MM.1S (cell line): ENCODE data around the gene TGFBR3.

Source experiments
- DNase-seq: peaks from one replicate; pipeline ENCODE4 v3.0.0-alpha.2; 2015
- H2AFZ ChIP-seq: fragments of 300-600 bp; sonication (generic); 2 replicates; pipeline ENCODE4 v1.6.0; 2016; ENCODE audit warnings: antibody characterized with exemption, low read length
- H3F3A ChIP-seq: fragments of 300-600 bp; sonication (generic); 2 replicates; pipeline ENCODE4 v1.6.1; 2016; ENCODE audit warnings: mild to moderate bottlenecking, antibody characterized with exemption, low read length, moderate library complexity, mixed read lengths; ENCODE audit not compliant: insufficient read depth
- H3K27ac ChIP-seq: fragments of 300-600 bp; sonication (generic); 2 replicates; pipeline ENCODE4 v1.5.1; 2016; ENCODE audit warnings: mild to moderate bottlenecking, low read length
- H3K27me3 ChIP-seq: fragments of 300-600 bp; sonication (generic); replicated peaks from 2 replicates; pipeline ENCODE4 v1.6.0; 2016; ENCODE audit warnings: low read length; ENCODE audit not compliant: insufficient read depth
- H3K36me3 ChIP-seq: fragments of 300-600 bp; sonication (generic); replicated peaks from 2 replicates; pipeline ENCODE4 v1.6.1; 2016; ENCODE audit warnings: mild to moderate bottlenecking, low read length, mixed read lengths; ENCODE audit not compliant: insufficient read depth
- H3K4me1 ChIP-seq: fragments of 300-600 bp; sonication (generic); 2 replicates; pipeline ENCODE4 v1.6.1; 2016; ENCODE audit warnings: low read length, mixed read lengths
- H3K4me2 ChIP-seq: fragments of 300-600 bp; sonication (generic); 2 replicates; pipeline ENCODE4 v1.6.0; 2016; ENCODE audit warnings: low read depth, low read length
- H3K4me3 ChIP-seq: fragments of 300-600 bp; sonication (generic); 2 replicates; pipeline ENCODE4 v1.5.1; 2016; ENCODE audit warnings: low read length, mixed read lengths
- H3K79me2 ChIP-seq: fragments of 300-600 bp; sonication (generic); 2 replicates; pipeline ENCODE4 v1.6.1; 2016; ENCODE audit warnings: mixed run types, low read length, mixed read lengths
- H3K9ac ChIP-seq: fragments of 300-600 bp; sonication (generic); 2 replicates; pipeline ENCODE4 v1.6.1; 2016; ENCODE audit warnings: low read length, mixed read lengths
- H3K9me2 ChIP-seq: fragments of 300-600 bp; sonication (generic); replicated peaks from 2 replicates; pipeline ENCODE4 v1.6.1; 2016; ENCODE audit warnings: mild to moderate bottlenecking, low read length, mixed read lengths; ENCODE audit not compliant: insufficient read depth
- H3K9me3 ChIP-seq: fragments of 300-600 bp; sonication (generic); replicated peaks from 2 replicates; pipeline ENCODE4 v1.6.1; 2016; ENCODE audit warnings: mild to moderate bottlenecking, low read length, mixed read lengths; ENCODE audit not compliant: insufficient read depth
- H4K20me1 ChIP-seq: fragments of 300-600 bp; sonication (generic); 2 replicates; pipeline ENCODE4 v1.6.1; 2016; ENCODE audit warnings: mild to moderate bottlenecking, low read length, moderate library complexity, mixed read lengths; ENCODE audit not compliant: insufficient read depth
- EZH2 ChIP-seq: fragments of 300-600 bp; sonication (generic); optimal IDR thresholded peaks from 2 replicates; pipeline ENCODE3; 2017; ENCODE audit warnings: low read depth, mild to moderate bottlenecking, antibody characterized with exemption, low read length, mixed read lengths
- EZH2phosphoT487 ChIP-seq: fragments of 300-600 bp; sonication (generic); IDR thresholded peaks from 2 replicates; pipeline ENCODE4 v1.6.1; 2018; ENCODE audit warnings: antibody characterized with exemption, low read length
- TF ChIP-seq, protein P1 (sequence below): fragments of 300-600 bp; sonication (generic); IDR thresholded peaks from 2 replicates; pipeline ENCODE4 v1.5.1; 2016; ENCODE audit warnings: antibody characterized with exemption, low read length, mixed read lengths

Gene TGFBR3

DNA sequence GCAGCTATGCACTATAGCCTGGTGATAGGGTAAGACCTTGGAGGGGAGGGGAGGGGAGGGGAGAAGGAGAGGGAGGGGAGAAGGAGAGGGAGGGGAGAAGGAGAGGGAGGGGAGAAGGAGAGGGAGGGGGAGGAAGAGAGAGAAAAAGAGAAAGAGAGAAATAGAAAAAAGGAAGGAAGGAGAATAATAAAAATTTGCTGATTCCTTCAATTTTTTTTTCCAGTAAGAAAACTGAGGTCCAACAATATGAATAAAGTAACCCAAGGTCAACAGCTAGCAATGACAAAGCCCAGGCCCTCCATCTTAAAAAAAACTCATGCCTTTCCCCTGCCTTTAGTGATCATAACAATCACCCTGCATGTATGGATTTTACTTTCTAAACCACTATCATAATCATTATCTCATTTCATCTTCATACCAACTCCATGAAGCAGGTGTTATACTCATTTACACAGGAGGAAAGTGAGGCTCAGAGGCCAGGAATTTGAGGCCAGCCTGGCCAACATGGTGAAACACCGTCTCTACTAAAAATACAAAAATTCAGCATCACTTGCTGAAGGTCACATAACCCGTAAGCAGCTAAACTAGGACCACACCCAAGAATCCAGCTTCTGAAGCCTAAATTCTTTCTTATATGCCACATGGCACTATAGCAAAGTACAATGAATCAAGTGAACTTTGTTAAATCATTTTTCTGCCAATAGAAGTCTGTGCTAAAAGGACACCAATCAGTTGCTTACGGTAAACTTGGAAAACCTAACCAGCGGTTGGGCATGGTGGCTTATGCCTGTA, 39.9 kb upstream of the TGFBR3 start:
- no peak overlapping the region for H3K4me3 ChIP-seq
- DNase-seq, result no peak
- H3K79me2 ChIP-seq, result no peaks in the 10 kb centered on the region
- H3K9me3 ChIP-seq, result no peaks in the 10 kb centered on the region
- no peaks in the 10 kb centered on the region for H4K20me1 ChIP-seq
- H3K4me1 ChIP-seq, result no peaks in the 10 kb centered on the region
- TF ChIP-seq EZH2phosphoT487 (no peak), EZH2 (no peak)
- TF ChIP-seq, protein P1, sequence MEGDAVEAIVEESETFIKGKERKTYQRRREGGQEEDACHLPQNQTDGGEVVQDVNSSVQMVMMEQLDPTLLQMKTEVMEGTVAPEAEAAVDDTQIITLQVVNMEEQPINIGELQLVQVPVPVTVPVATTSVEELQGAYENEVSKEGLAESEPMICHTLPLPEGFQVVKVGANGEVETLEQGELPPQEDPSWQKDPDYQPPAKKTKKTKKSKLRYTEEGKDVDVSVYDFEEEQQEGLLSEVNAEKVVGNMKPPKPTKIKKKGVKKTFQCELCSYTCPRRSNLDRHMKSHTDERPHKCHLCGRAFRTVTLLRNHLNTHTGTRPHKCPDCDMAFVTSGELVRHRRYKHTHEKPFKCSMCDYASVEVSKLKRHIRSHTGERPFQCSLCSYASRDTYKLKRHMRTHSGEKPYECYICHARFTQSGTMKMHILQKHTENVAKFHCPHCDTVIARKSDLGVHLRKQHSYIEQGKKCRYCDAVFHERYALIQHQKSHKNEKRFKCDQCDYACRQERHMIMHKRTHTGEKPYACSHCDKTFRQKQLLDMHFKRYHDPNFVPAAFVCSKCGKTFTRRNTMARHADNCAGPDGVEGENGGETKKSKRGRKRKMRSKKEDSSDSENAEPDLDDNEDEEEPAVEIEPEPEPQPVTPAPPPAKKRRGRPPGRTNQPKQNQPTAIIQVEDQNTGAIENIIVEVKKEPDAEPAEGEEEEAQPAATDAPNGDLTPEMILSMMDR, result no peak
- no peak overlapping the region for H3K27ac ChIP-seq
- no peaks in the 10 kb centered on the region for H3K9me2 ChIP-seq
- no peak overlapping the region for H3K9ac ChIP-seq
- no peaks in the 10 kb centered on the region for H3F3A ChIP-seq
- no peak overlapping the region for H2AFZ ChIP-seq
- H3K27me3 ChIP-seq, result no peaks in the 10 kb centered on the region
- no peak overlapping the region for H3K4me2 ChIP-seq
- H3K36me3 ChIP-seq, result no peaks in the 10 kb centered on the region

DNA sequence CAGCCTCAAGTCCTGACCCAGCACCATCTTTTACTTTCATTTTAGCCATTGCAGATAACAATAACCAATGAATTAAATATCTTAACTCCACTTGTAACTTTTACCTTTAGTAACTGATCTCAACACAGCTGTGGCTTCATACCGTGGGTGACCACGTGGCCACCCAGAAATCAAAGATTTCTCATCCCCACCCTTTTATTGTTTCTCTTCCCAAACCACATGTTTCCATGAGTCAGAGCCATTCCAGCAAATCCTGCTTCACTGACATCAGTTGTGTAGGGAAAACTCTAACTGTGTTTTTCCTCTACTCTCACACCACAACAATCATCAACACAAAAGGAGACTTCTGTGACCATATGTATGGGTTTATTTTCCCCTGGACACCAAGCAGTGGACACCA, 38.2 kb upstream of the TGFBR3 start:
- no peak overlapping the region for H3K4me2 ChIP-seq
- TF ChIP-seq, protein P1, result no peak
- TF ChIP-seq EZH2phosphoT487, result no peak
- no peak for TF ChIP-seq EZH2
- DNase-seq, result no peak
- H3K27ac ChIP-seq, result no peak overlapping the region
- H3K9me2 ChIP-seq, result no peaks in the 10 kb centered on the region
- H3K36me3 ChIP-seq, result no peaks in the 10 kb centered on the region
- H3K27me3 ChIP-seq, result no peaks in the 10 kb centered on the region
- no peaks in the 10 kb centered on the region for H3K79me2 ChIP-seq
- no peak overlapping the region for H3K9ac ChIP-seq
- H3K9me3 ChIP-seq, result no peaks in the 10 kb centered on the region
- H3K4me3 ChIP-seq, result no peak overlapping the region
- H2AFZ ChIP-seq, result no peak overlapping the region
- H3F3A ChIP-seq, result no peaks in the 10 kb centered on the region
- H4K20me1 ChIP-seq, result no peaks in the 10 kb centered on the region
- H3K4me1 ChIP-seq, result no peaks in the 10 kb centered on the region

DNA sequence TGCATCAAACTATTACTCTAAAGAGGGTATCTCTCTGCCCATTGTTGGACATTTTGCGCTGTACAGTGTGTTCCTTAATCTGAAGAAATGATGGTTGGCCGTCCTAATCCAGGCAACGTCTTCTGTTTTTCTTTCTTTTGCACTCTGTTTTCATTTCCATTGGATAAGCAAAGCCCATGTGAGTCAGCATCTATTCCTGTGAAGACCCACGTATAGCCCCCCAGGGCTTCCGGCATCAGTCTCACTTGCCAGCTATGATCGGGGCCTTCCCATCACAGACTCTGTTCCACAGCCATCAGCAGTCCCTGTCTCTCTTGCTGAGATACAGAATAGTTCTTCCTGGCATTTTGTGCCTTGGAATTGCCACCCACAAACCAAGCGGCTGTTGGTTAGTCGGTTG, 34.0 kb upstream of the TGFBR3 start:
- no peaks in the 10 kb centered on the region for H3K9me3 ChIP-seq
- no peak for TF ChIP-seq EZH2
- TF ChIP-seq, protein P1, result no peak
- no peak for TF ChIP-seq EZH2phosphoT487
- no peaks in the 10 kb centered on the region for H3K4me1 ChIP-seq
- no peak overlapping the region for H2AFZ ChIP-seq
- H3F3A ChIP-seq, result no peaks in the 10 kb centered on the region
- H3K27ac ChIP-seq, result no peak overlapping the region
- no peak overlapping the region for H3K9ac ChIP-seq
- no peaks in the 10 kb centered on the region for H3K36me3 ChIP-seq
- H4K20me1 ChIP-seq, result no peaks in the 10 kb centered on the region
- no peak for DNase-seq
- no peaks in the 10 kb centered on the region for H3K9me2 ChIP-seq
- no peaks in the 10 kb centered on the region for H3K27me3 ChIP-seq
- no peaks in the 10 kb centered on the region for H3K79me2 ChIP-seq
- no peak overlapping the region for H3K4me3 ChIP-seq
- no peak overlapping the region for H3K4me2 ChIP-seq
